ENCODE results near the gene TRIM59.

Gene TRIM59

GRCh38 chr3:160402221-160403027 is 47.2 kb downstream of the TRIM59 start:
- no peak for DNase-seq

GRCh38 chr3:160401291-160402095 is 48.1 kb downstream of the TRIM59 start:
- DNase-seq: no peak

- peak; percentile 13 for DNase-seq
These were observed 48.9 kb downstream of the TRIM59 start for GRCh38 chr3:160400702-160401150.

GRCh38 chr3:160400030-160400701 is 49.4 kb downstream of the TRIM59 start:
- DNase-seq: peak; percentile 28

DNA sequence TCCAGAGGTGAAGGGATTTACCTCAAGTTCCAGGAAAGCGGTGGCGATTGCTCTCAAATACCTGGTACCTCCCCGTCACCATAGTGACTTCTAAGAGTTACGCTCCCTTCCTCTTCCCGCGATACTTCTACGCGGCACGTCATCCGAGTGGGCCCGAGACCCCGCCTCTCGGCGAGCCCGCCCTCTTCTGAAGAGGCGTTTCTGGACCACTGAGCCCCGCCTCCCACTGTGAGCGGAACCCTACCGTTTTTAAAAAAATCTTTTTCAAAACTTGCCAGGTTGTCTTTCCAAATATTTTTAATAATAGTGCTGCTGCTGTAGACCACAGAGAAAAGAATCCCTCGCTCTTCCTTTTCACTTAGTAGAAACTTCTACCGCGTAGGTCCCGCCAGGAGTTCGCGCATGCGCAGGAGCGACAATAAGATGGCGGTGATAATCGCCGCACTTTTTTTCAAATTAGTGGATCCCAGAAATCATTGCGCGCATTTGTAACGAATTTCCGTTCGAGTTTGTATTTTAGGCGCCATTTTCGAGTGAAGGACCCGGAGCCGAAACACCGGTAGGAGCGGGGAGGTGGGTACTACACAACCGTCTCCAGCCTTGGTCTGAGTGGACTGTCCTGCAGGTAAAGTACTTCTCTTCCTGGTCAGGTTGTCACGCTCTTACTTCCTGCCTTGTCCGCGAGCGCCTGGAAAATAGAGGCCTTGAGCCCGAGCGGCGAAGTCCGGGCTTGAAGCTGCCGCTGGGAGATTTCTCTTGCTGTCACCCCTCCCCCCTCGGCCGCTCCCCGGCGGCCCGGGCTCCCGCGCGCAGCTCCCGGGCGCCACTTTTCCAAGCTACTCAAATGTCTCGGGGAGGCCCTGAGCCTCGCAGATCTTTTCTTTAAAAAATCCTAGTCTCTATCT is 50.2 kb downstream of the TRIM59 start, which contains the start of the genes IFT80 and SMC4:
IFT80 (minus strand) TSS at position 101 of the 905 bp plus-strand sequence. CDS start 14,625 bp downstream, outside the sequence.
SMC4 (plus strand) TSS at position 526 of the 905 bp plus-strand sequence. CDS start 1,177 bp downstream, outside the sequence.
- DNase-seq: peak; percentile 92

DNA sequence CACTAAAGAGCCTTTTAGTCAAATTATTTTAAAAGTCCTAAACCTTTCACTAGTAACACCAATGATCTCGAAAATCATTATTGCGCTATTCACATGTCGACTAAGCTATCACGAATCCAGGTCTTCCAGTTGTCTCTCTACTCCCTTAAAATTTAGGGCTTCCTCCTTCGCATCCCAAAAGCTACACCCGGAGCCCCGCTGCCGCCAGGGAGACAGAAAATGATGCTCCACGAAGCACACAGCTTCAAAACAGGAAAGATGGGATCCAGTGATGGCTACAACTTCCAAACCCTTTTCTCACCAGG is 50.8 kb downstream of the TRIM59 start:
- DNase-seq: no peak

DNA sequence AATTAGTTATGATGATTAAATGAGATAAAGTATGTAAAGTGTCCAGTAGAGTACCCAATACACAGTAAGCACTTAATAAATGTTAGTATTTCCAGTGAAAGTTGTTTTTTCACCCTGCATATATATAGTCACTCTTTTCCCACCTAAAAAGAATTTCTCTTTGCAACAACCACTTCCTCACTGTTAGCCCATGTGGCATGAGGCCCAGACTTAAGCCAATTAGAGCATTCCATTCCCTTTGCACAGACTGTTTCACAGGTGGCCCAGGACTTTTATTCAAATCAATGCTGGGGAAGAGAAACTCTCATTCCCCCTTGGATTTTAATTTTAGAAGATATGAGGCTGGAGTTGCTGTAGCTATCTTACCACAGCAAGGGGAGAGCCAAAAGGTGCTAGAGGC is 54.3 kb downstream of the TRIM59 start:
- no peak for DNase-seq

- no peak for DNase-seq
These were observed 55.6 kb downstream of the TRIM59 start for GRCh38 chr3:160394009-160394392.

GRCh38 chr3:160393346-160394008 is 56.1 kb downstream of the TRIM59 start:
- no peak for DNase-seq

DNA sequence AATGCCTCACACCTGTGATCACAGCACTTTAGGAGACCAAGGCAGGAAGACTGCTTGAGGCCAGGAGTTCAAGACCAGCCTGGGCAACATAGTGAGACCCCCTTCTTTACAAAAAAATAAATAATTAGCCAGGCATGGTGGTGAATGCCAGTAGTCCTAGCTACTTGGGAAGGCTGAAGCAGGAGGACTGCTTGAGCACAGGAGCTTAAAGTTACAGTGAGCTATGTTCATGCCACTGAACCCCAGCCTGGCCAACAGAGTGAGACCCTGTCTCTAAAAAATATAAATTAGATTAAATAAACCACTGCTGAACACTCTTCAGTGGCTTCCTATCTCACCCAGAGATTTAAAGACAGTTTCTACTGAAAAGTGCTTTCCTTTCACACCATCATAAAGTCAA is 56.8 kb downstream of the TRIM59 start:
- DNase-seq: no peak

DNA sequence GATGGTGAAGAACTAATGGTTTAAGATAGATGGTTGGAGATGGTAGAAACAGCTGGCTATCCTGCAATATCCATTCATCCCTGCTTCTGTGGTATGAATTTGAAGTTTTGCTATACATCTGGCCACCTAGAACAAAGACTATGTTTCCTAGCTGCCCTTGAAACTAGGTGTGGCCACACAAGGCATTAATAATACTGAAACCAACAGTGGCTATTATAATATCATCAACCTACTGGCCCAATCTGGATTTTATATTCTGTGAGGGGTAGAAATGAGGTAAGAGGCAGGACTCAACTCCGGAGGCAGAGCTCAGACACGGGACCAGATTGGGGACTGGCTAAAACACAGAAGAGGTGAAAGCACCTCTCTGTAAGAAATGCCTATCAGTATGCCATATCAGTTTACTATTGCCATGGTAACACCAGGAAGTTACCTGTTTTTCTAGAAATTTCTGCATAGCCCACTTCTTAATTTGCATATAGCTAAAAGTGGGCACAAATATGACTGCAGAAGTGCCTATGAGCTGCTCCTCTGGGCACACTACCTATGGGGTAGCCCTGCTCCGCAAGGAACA is 58.9 kb downstream of the TRIM59 start:
- DNase-seq: no peak

All from stimulated activated CD4-positive, alpha-beta T cell treated with anti-CD3 and anti-CD28 coated beads, Interleukin-12 subunit alpha, Interleukin-12 subunit beta, amount 100 ng/mL, for 4 hours (primary cell).